Activated CD8-positive, alpha-beta memory T cell treated with anti-CD3 and anti-CD28 coated beads, Interleukin-2, amount 50 U/mL, for 1 hour (primary cell): ENCODE results near the gene RNFT2.
"Not testable (repeated sequence)": the region's sequence is repeated elsewhere in the genome, so short reads cannot be mapped to it uniquely, and the experiment has no call there.

Source experiments
- DNase-seq: peaks from one replicate; pipeline ENCODE4 v3.0.0-alpha.2; 2020; ENCODE audit errors: extremely low read depth

RNFT2 gene

DNA sequence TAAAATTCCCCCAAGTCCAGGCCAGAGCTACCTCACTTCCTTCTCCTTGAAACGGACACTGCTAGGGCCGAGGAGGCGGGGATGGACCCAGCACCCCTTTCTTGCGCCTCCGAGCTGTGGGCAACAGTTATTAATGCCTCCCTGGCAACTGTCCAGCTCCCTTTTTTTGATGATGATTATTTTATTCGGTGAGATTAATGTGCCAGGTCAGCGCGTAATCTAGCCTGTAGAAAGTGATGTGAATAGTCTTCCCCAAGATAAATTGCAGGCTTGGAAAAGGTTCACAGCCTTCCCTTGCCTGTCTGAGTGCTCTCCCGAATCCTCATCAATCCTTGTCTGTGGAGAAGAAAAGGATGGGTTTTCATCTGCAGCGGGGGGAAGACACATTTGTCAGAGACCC, 54.3 kb downstream of the RNFT2 start:
- no peak for DNase-seq

- no peak for DNase-seq
These were observed 56.6 kb downstream of the RNFT2 start for GRCh38 chr12:116794725-116795124.

- no peak for DNase-seq
These were observed 59.8 kb downstream of the RNFT2 start for GRCh38 chr12:116797885-116798284.

DNA sequence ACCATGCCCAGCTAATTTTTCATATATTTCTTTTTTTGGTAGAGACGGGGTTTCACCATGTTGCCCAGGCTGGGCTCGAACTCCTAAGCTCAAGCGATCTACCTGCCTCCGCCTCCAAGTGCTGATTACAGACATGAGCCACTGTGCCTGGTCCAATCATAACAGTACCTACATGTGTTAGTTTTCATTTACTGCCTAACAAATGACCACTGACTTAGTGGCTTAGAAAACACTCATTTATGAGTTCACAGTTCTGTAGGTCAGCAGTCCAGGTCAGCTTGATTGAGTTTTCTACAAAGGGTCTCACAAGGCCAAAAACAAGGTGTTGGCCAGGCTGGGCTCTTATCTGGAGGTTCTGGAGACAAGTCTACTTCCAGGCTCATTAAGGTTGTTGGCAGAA, 60.6 kb downstream of the RNFT2 start:
- no peak for DNase-seq

DNA sequence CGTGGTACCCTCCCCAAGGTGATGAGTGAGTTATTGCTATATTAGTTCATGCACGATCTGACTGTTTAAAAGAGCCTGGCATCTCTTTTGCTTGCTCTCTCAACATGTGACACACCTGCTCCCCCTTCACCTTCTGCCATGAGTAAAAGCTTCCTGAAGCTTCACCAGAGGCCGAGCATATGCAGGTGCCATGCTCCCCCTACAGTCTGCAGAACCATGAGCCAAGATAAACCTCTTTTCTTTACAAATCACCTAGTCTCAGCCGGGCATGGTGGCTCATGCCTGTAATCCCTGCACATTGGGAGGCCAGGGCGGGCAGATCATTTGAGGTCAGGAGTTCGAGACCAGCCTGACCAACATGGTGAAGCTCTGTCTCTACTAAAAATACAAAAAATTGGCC, 61.8 kb downstream of the RNFT2 start:
- no peak for DNase-seq

DNA sequence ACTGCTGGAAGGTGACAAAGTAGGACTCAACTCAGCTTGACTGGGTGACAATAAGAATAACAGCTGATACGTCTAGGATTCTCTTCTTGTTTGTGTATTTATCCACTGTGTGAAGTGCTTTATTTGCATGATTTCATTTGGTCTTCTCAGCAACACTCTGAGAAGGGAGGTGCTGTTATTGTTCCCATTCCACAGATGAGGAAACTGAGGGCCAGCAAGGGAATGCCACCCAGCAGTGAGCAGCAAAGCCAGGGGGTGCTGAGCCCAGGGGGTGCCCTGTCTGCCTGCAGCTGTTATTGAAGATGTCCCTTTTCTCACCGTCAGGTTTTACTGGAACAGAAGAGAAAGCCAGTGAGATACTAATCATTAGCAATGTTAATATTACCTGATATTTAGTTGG, 62.8 kb downstream of the RNFT2 start:
- DNase-seq: no peak

DNA sequence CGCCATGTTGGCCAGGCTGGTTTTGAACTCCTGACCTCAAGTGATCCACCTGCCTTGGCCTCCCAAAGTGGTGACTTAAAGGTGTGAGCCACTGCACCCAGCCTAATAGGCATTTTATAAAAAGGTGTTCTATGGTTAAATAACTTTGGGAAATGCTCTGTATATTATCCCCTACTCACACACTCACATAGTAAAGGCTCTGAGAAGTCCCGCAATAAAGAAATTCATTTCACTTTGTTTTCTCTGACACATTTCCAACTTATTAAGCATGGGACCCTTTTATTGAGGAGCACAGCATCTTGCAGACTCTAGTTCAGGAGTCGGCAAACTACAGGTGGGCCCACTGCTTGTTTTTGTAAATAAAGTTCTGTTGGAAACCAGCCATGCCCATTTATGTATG, 63.9 kb downstream of the RNFT2 start:
- DNase-seq: no peak

- DNase-seq: no peak
These were observed 65.1 kb downstream of the RNFT2 start for GRCh38 chr12:116803013-116803736.

DNA sequence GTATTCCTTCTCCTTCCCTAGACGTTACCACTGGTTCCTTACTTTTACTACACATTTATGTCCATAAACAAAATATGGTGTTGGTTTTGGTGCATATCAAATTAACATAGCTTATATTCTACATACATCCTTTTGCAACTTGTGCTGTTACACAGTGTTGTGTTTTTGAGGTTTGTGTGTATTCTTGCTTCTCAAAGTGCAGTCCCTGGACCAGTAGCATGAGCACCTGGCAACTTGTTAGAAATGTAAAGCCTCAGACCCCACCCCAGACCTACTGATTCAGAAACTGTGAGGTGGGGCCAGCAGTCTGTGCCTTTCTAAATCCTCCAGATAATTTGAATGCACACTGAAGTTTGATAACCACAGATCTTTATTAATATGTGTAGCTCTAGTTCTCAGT, 65.9 kb downstream of the RNFT2 start:
- DNase-seq: no peak

DNA sequence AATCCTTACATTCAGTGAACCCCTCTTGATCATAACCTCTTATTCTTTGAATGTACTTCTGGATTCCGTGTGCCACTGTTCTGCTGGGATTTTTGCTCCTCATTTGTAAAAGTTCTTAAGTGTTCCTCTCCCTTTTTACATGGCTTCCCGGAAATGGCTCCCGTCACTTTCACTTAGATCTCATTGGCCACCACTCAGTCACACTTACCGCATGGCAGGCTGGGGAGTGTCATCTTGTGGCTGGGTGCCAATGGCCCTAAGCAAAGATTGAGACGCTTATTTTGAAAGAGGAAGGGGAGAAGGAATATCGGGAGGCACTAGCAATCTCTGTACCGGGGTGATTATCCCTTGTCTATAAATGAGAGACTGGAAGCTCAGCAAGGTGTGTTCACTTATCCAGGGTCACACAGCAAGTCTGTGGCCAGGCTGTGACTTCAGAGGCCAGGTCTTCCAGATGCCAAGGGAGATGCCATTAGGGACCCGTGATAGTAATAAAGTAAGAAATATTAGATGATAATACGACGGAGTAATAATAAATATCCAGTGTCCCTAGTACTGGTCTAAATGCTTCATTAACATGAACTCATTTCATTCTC, 68.8 kb downstream of the RNFT2 start:
- DNase-seq: no peak

- DNase-seq: no peak
These were observed 69.4 kb downstream of the RNFT2 start for GRCh38 chr12:116807546-116807945.

- no peak for DNase-seq
These were observed 70.3 kb downstream of the RNFT2 start for GRCh38 chr12:116808113-116809105.

DNA sequence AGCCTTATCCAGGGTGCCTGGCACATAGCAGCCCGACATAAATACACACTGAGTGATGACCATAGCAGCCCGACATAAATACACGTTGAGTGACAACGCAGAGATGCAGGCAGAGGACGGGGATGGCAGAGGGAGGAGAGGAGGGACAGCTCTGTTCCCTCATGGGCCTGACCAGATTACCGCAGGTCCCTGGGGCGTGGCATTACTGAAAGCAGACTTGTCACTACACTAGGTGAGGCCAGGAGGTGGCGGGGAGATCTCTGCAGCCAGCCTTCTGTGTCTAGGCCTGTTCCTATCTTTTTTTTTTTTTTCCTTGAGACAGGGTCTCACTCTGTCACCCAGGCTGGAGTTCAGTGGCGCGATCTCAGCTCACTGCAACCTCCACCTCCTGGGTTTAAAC, 74.1 kb downstream of the RNFT2 start:
- DNase-seq: no peak

- no peak for DNase-seq
These were observed 75.3 kb downstream of the RNFT2 start for GRCh38 chr12:116813271-116814041.

- not testable (repeated sequence) for DNase-seq
These were observed 76.7 kb downstream of the RNFT2 start for GRCh38 chr12:116814766-116815165.

GRCh38 chr12:116818341-116818856, 80.3 kb downstream of the RNFT2 start:
- no peak for DNase-seq

DNA sequence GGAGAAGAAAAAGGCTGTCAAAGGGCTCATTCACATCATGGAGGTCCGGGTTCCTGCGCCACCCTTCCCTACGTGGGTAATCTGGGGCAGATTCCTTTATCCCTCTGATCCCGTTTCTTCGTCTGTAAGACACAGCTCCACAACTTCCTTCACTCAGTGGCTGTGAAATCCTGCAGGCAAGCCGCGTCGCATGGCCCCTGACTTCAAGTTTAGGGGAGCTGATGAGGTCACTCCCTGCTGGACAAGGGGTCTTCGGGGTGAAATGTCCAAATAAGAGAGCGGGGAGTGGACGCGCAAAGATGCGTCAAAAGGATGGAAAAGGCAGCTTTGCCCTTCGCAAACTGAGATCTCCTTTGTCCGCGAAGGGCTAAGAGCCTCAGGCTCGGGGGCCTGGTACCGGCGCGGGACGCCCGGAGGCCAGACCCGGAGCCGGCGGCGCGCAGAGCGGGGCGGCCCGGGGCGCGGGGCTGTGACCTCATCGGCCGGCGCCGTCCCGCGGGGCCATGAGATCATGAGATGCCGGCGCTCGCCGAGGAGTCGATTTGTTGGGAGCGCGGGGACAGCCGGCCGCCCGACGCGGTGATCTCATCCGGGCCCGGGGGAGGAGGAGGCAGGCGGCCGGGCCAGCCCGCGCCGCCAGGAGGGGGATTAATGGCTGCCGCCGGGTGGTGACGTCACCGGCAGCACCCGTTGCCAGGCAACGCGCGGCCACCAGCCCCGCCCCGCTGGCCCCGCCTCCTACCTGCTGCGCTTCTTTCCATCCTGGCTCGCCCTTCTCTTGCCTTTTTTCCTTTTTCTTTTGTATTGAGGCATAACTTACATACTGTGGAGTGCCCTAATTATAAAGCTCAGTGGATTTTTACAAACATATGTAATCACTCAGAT, 81.1 kb downstream of the RNFT2 start:
- DNase-seq: peak; percentile 78

DNA sequence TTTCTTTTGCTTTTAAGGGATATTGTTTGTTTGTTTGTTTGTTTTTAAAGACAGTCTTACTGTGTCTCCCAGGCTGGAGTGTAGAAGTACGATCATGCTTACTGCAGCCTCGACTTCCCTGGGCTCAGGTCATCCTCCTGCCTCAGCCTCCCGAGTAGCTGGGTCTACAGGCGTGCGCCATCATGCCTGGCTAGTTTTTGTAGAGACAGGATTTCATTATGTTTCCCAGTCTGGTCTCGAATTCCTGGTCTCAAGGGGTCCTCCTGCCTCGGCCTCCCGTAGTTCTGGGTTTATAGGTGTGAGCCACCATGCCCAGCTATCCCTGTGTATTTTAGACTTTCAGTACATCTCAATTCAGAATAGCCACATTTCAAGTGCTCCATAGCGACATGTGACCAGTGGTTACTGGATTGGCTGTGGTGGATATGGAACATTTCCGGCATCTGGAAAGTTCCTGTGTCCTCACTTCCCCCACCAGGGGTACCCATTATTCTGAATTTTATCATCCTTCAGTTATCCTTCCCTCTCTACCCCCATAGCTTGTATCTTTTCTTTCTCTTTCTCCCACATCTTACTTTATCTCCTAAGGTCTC, 82.0 kb downstream of the RNFT2 start:
- no peak for DNase-seq

GRCh38 chr12:116821291-116821690, 83.2 kb downstream of the RNFT2 start:
- DNase-seq: no peak

DNA sequence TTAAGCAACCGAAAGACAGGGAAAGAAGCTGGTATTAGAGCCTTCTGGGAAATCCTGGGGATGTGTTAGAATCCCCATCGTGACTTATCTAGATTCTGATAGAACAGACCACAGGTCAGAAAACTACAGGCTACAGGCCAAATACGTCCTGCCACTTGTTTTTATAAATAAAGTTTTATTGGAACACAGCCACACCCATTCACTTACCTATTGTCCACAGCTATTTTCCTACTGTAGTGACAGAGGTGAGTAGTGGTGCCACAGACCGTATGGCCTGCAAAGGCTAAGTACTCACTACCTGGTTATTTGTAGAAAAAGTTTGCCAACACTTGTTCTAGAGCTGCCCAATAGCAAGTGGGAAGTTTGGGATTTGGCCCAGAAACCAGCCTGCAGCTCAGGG, 89.3 kb downstream of the RNFT2 start:
- no peak for DNase-seq
